Prostate gland (tissue), 2 donors: ENCODE measurements around the gene COL11A2. TPM values are rescaled to one million over a fixed set of nuclear protein-coding genes. Genes with fewer than 3 reads are reported as not detected.
A peak's percentile ranks its signal among the peaks of the same experiment; 100 is the strongest.

Source experiments
- DNase-seq: peaks from one replicate; pipeline ENCODE4 v3.0.0-alpha.2; 2019; ENCODE audit warnings: low spot score
- H3K27ac ChIP-seq, 2 donors: fragments of 200-600 bp; sonication (generic); 2 replicates each; pipeline ENCODE4 v1.5.1; 2017 to 2019
- H3K27me3 ChIP-seq: fragments of 200-600 bp; sonication (generic); replicated peaks from 2 replicates; pipeline ENCODE4 v1.5.1; 2019; ENCODE audit not compliant: insufficient read depth
- H3K36me3 ChIP-seq, 2 donors: fragments of 200-600 bp; sonication (generic); 1 replicate in 1 of 2; 2 replicates in 1 of 2; pipeline versions ENCODE4 v1.5.1 to v1.8.1; 2017 to 2019
- H3K4me1 ChIP-seq: fragments of 200-600 bp; sonication (generic); replicated peaks from 2 replicates; pipeline ENCODE4 v1.5.1; 2019
- H3K4me3 ChIP-seq, 2 donors: fragments of 200-600 bp; sonication (generic); 2 replicates each; pipeline ENCODE4 v1.5.1; 2017 to 2019
- H3K9me3 ChIP-seq: fragments of 200-600 bp; sonication (generic); 2 replicates; pipeline ENCODE4 v1.5.1; 2017
- POLR2A ChIP-seq: fragments of 450-650 bp; IDR thresholded peaks from one replicate; pipeline ENCODE4 v1.6.1; 2016; ENCODE audit warnings: antibody characterized with exemption, mild to moderate bottlenecking
- POLR2AphosphoS5 ChIP-seq: sonication (generic); formaldehyde crosslinking; IDR thresholded peaks from one replicate; pipeline ENCODE4 v1.6.1; 2017; ENCODE audit warnings: antibody characterized with exemption
- WGBS: methylation state at CpG from one replicate; pipeline ENCODE4 v1.1.5; 2018; 5-methylcytosine and 5-hydroxymethylcytosine counted together
- intact Hi-C: fragments of 100-400 bp; cut with DNase I; formaldehyde crosslinking; loops from one replicate; pipeline ENCODE4 v1.14.2; 2022
- total RNA-seq, 2 donors: library from RNA; depleted of rRNA; stranded (reverse); fragments of >200 nt; gene quantifications; one replicate each; pipeline ENCODE4 v1.1.0, GENCODE V29; 2016
- TF ChIP-seq, protein P1 (sequence below), 4 experiments: fragments of 200-600 bp in 2 of 4; fragments of 450-650 bp in 2 of 4; sonication (generic) in 2 of 4; IDR thresholded peaks; 1 replicate in 3 of 4; 2 replicates in 1 of 4; pipeline ENCODE4 v1.5.1; 2016 to 2019; ENCODE audit warnings: antibody characterized with exemption in 4 of 4, mild to moderate bottlenecking in 2 of 4, moderate library complexity in 2 of 4

Gene COL11A2
- total RNA-seq, 2 donors from 2014 or later: 0.91 to 3.6 TPM

DNA sequence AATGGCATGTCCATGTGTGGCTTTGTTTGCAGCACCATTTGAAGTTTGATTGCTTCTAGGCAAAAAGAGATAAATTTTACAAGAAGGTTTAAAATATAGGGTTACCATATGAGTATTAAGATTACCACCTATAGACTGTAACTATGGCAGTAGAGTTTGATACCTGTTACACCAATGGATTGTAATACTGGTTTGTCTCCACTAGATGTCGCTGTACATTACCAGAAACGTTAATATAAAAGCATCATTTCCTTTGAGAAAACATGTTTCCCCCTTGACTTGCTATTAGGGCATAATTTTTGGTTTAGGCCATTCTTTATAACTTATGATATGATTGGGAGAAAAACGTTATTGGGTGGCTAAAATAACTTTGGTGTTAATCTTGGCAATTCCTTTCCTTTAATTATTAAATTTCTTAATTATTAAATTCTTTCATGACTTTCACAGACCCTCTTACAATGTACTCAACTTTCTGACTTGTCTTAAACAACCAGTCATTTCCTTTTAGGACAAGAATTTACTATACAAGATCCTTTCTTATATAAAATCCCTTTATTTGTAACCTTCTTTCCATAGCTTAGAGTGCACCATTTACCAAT is 73.6 kb downstream of the COL11A2 start:
- TF ChIP-seq POLR2A (no peak), POLR2AphosphoS5 (no peak)
- TF ChIP-seq, protein P1, sequence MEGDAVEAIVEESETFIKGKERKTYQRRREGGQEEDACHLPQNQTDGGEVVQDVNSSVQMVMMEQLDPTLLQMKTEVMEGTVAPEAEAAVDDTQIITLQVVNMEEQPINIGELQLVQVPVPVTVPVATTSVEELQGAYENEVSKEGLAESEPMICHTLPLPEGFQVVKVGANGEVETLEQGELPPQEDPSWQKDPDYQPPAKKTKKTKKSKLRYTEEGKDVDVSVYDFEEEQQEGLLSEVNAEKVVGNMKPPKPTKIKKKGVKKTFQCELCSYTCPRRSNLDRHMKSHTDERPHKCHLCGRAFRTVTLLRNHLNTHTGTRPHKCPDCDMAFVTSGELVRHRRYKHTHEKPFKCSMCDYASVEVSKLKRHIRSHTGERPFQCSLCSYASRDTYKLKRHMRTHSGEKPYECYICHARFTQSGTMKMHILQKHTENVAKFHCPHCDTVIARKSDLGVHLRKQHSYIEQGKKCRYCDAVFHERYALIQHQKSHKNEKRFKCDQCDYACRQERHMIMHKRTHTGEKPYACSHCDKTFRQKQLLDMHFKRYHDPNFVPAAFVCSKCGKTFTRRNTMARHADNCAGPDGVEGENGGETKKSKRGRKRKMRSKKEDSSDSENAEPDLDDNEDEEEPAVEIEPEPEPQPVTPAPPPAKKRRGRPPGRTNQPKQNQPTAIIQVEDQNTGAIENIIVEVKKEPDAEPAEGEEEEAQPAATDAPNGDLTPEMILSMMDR (IDR thresholded peaks at IDR 0.05): peak; percentile 65 to 91 (median 90)
- WGBS: 0% methylated on average over 3 of the region's 3 CpGs
- no peak overlapping the region for H3K4me3 ChIP-seq
- H3K27ac ChIP-seq: no peak overlapping the region
- intact Hi-C loops: no loop called here
- H3K36me3 ChIP-seq: no peaks in the 10 kb centered on the region
- no peaks in the 10 kb centered on the region for H3K4me1 ChIP-seq
- peaks cover 8% of the 10 kb centered on the region for H3K27me3 ChIP-seq
- DNase-seq: peak; percentile 42
- H3K9me3 ChIP-seq: no peaks in the 10 kb centered on the region

DNA sequence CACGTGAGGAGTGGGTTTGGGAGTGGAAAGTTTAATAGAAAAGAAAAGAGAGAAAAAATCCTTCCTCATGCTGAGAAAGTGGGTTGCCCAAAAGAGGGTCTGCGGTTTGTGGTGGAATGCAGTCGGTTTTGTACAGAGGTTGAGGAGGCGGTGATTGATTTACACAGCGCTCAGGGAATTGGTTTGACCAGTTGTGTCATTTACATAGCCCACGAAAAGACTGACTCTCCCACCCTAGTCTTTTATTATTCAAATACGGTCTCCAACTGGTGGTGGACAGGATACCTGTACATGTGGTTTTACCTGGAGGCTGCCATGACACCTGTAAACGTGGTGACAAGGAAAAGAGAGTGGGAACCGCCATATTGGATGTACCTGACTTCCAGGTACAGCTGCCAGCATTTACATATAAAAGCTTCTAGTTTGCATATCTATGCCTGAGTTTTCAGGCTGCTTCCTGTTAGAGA is 74.4 kb downstream of the COL11A2 start:
- TF ChIP-seq POLR2AphosphoS5 (no peak), POLR2A (no peak)
- TF ChIP-seq, protein P1 (IDR thresholded peaks at IDR 0.05): no peak
- Histone ChIP-seq H3K27me3 (peaks cover 8% of the 10 kb centered on the region), H3K4me3 (no peak overlapping the region), H3K4me1 (no peaks in the 10 kb centered on the region), H3K36me3 (no peaks in the 10 kb centered on the region), H3K27ac (no peak overlapping the region), H3K9me3 (no peaks in the 10 kb centered on the region)
- WGBS: 23% methylated on average over 9 of the region's 9 CpGs
- intact Hi-C loops: no loop called here
- DNase-seq: no peak

DNA sequence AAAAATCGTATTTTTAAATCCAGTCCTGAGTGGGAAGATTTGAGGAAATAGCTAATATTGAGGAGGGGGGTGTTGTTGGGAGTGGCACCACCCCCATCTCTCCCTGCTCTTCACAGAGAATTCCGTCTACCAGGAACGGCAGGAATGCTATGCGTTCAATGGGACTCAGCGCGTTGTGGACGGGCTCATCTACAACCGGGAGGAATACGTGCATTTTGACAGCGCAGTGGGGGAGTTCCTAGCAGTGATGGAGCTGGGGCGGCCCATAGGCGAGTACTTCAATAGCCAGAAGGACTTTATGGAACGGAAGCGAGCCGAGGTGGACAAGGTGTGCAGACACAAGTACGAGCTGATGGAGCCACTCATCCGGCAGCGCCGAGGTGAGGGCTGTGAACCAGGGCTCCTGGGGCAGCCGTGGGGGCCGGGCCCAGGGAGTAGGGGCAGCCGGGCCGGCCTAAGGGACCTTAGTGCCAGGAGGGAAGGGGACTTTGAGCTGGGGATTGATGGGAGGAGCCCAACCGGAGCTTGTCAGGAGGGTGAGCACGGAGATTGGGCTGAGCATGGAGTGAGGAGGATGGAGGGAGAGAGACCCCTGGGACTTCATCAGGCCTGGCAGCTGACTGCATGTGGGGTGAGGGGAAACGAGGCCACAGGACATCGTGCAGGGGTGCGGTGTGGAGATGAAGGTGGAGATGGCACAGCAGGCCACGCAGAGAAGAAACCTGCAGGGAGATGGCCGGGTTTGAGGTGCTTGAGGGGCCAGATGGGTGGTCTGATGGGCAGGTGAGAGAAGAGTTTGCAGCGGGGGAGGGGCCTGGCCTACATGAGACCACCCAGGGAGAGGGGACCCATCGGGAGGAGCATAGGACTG is 75.2 kb downstream of the COL11A2 start:
- TF ChIP-seq POLR2AphosphoS5: no peak
- TF ChIP-seq, protein P1 (IDR thresholded peaks at IDR 0.05): no peak
- TF ChIP-seq POLR2A: no peak
- Histone ChIP-seq H3K4me1 (no peaks in the 10 kb centered on the region), H3K36me3 (no peaks in the 10 kb centered on the region), H3K9me3 (no peaks in the 10 kb centered on the region), H3K4me3 (no peak overlapping the region), H3K27ac (no peak overlapping the region), H3K27me3 (peaks cover 8% of the 10 kb centered on the region)
- 12% methylated on average over 32 of the region's 32 CpGs for WGBS
- intact Hi-C loops: no loop called here
- no peak for DNase-seq

DNA sequence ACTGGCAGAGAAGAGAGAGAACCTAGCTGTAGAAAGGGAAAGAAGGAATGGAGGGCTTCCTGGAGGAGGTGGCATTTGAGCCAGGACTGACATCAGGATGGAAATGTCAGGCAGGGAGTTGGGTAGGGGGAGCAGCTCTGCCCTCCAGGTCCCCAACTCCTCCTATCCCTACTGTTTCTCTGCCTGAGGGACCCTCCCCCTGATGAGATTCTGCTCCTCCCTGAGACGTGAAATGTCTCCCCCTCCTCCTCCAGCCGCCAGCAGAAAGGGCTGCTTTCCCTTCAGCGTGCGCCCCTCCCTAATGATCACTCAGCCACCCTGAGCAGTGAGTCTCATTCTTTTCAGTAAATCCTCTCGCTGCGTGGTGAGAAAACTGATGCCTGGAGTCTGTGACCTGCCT is 75.8 kb downstream of the COL11A2 start:
- no peak overlapping the region for H3K27ac ChIP-seq
- no peak for DNase-seq
- no peaks in the 10 kb centered on the region for H3K4me1 ChIP-seq
- peaks cover 8% of the 10 kb centered on the region for H3K27me3 ChIP-seq
- 16% methylated on average over 6 of the region's 6 CpGs for WGBS
- H3K36me3 ChIP-seq: no peaks in the 10 kb centered on the region
- intact Hi-C loops: no loop called here
- no peak for TF ChIP-seq POLR2A
- TF ChIP-seq, protein P1 (IDR thresholded peaks at IDR 0.05): no peak
- no peak for TF ChIP-seq POLR2AphosphoS5
- H3K9me3 ChIP-seq: no peaks in the 10 kb centered on the region
- H3K4me3 ChIP-seq: no peak overlapping the region
